Measurements from ENCODE around the gene SKIDA1.

The SKIDA1 gene

DNA sequence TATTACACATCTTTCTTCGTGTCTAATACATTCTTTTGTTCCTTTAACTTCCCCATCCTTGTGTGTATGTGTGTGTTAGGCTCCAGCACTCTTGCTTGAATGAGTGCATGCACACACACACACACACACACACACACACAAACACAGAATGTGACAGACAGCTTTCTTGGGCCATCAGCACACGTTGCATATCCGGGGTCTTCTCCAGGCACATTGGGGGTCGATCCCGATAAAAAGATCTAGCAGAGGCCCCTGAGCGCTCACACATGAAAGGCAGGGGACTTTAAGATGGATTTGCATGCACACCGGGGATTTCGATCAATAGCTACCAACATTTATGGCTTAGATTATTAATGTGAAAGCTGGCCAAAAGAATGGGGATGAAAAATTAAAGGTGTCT is 4.5 kb downstream of the SKIDA1 start:
- no peaks in the 10 kb centered on the region for H3K36me3 ChIP-seq
- H3K4me1 ChIP-seq: peaks cover 13% of the 10 kb centered on the region
- no peak for DNase-seq
- H3K9me3 ChIP-seq: no peaks in the 10 kb centered on the region
- H3K4me3 ChIP-seq (ENCODE audit: low read depth, low read length): no peak overlapping the region; the same call in 1 of the 2 replicates
- TF ChIP-seq, protein P1, sequence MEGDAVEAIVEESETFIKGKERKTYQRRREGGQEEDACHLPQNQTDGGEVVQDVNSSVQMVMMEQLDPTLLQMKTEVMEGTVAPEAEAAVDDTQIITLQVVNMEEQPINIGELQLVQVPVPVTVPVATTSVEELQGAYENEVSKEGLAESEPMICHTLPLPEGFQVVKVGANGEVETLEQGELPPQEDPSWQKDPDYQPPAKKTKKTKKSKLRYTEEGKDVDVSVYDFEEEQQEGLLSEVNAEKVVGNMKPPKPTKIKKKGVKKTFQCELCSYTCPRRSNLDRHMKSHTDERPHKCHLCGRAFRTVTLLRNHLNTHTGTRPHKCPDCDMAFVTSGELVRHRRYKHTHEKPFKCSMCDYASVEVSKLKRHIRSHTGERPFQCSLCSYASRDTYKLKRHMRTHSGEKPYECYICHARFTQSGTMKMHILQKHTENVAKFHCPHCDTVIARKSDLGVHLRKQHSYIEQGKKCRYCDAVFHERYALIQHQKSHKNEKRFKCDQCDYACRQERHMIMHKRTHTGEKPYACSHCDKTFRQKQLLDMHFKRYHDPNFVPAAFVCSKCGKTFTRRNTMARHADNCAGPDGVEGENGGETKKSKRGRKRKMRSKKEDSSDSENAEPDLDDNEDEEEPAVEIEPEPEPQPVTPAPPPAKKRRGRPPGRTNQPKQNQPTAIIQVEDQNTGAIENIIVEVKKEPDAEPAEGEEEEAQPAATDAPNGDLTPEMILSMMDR (IDR thresholded peaks at IDR 0.05; ENCODE audit: low read depth, low read length): no peak
- H3K27me3 ChIP-seq: no peaks in the 10 kb centered on the region

DNA sequence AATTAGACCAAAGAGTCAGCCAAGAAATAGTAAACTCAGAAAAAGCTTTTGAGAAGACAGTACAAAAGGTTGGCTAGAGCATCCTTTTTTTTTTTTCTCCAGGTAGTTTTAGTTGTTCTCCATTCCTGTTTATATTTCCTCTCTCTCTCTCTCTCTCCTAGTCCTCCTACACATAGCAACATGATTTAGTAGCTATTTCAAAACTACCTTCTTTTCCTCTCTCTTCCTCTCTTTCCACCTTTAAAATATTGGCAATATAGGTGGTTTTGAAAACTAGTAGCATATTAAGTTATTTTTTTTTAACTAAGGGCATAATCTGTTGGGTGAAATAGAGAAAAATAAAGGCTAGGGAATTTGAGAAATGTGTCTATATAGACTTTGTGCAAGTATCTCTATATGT is 5.0 kb downstream of the SKIDA1 start:
- Histone ChIP-seq H3K4me3 (ENCODE audit: low read depth, low read length) (peak overlapping the region; percentile 81), H3K27me3 (no peaks in the 10 kb centered on the region), H3K4me1 (peaks cover 15% of the 10 kb centered on the region), H3K9me3 (no peaks in the 10 kb centered on the region), H3K36me3 (no peaks in the 10 kb centered on the region)
- DNase-seq: no peak
- TF ChIP-seq, protein P1 (IDR thresholded peaks at IDR 0.05; ENCODE audit: low read depth, low read length): no peak

DNA sequence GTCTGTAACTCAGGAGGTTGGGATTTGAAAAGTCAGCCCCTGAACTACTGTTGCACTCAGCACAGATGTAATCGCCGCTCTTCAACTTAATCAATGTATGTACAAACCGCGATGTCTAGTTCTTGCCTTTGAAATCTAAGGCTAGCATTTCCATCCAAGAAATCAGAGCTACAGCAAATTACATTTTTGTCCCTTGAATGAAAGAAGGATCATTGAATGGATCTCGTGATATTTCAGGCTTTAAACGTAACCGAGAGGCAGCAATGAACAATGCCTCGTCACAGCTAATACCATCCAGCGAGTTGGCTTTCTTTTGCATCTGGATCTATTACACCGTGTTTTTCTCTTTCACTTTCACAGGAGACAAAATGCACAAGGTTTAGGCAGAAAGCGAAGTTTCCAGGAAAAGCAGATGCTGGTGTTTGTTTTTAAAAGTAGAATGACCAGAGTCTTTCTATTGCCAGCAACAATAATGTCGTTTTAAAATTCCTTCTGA is 5.5 kb downstream of the SKIDA1 start:
- peaks cover 18% of the 10 kb centered on the region for H3K4me1 ChIP-seq
- no peaks in the 10 kb centered on the region for H3K27me3 ChIP-seq
- peak overlapping the region; percentile 81 for H3K4me3 ChIP-seq (ENCODE audit: low read depth, low read length)
- TF ChIP-seq, protein P1 (IDR thresholded peaks at IDR 0.05; ENCODE audit: low read depth, low read length): no peak
- DNase-seq: no peak
- H3K9me3 ChIP-seq: no peaks in the 10 kb centered on the region
- no peaks in the 10 kb centered on the region for H3K36me3 ChIP-seq

DNA sequence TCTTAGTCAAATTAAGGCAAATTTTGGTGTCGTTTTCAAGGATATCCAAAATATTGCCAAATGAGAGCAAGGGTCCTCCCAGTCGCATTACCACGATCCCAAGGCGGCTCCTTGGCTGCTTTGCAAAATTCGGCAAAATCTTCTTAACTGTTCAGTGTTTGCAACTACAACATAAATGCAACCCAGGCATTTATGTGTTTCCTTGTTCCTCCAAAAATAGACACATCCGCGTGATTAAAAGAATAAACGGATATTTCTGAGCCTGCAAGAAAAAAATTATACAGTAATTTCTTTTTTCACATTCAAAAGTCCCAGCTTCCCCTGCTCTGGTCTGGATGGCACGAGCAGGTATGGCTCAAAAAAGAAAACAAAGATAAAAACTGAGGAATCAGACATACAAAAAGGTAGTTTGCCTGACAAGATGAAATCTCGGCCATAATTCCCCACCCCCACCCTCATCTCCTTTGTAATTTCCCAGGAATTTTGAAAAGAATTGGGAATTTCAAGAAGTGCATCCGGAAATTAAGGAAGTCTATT is 6.0 kb downstream of the SKIDA1 start:
- TF ChIP-seq, protein P1 (IDR thresholded peaks at IDR 0.05; ENCODE audit: low read depth, low read length): no peak
- Histone ChIP-seq H3K27me3 (no peaks in the 10 kb centered on the region), H3K36me3 (no peaks in the 10 kb centered on the region), H3K4me1 (peaks cover 18% of the 10 kb centered on the region), H3K4me3 (ENCODE audit: low read depth, low read length) (peak overlapping the region; percentile 81), H3K9me3 (no peaks in the 10 kb centered on the region)
- no peak for DNase-seq

DNA sequence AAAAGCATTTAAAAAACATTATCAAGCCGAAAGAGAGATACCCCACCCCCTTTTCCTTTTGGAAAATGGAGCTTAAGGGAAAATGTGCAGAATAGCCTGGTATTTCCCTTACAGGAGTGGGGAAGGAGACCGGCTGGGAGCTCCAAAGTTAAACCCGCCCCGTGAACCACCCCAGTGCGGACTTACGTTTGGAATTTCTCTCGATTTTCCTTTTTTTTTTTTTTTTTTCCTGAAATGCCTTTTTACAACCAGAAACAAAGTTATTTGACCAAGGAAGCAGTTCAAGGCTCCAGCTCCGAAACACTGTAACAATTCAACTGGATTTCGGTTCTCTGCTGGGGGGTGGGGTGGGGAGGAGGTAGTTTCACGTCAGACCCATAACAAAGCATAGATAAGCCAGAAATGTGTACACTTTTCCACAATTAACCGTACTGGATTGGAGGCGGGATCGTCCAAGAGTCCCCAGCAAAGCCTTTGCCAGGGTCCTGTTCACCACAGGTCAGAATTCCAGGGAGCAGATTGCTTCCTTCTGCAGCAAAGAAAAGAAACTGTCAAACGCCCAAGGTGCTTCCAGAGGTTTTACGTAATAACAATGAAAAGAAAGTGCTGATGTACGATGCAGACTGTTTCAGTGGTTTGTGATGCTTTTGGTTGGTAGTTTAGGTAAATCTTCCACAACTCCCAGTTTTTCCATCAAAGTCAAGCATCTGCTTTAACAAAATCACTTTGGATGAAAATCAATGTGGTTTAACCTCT is 6.7 kb downstream of the SKIDA1 start:
- Histone ChIP-seq H3K27me3 (no peaks in the 10 kb centered on the region), H3K9me3 (no peaks in the 10 kb centered on the region), H3K4me3 (ENCODE audit: low read depth, low read length) (peak overlapping the region; percentile 81), H3K4me1 (peaks cover 18% of the 10 kb centered on the region), H3K36me3 (no peaks in the 10 kb centered on the region)
- TF ChIP-seq, protein P1 (IDR thresholded peaks at IDR 0.05; ENCODE audit: low read depth, low read length): no peak
- DNase-seq: no peak

DNA sequence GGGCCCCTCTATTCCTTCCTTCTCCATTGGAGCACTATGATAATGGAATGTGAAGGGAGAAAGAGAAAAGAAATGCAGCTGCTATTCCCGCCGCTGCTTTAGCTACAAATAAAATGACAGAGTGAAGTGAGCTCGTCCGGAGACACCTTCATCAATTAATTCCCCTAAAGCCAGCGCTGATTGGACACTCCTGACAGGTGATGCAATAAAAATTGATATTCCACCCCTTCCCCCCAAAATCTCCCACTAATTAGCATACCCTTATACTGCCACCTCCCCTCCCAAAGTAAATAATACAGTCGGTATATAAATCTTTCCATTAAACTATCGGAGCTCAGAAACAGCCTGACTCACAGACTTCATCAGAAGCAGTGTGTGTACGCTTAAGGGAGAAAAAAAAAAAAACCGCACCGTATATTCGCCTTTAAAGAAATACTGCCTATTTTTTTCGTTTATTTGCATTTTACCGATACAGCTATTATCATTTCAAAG is 7.3 kb downstream of the SKIDA1 start:
- Histone ChIP-seq H3K36me3 (no peaks in the 10 kb centered on the region), H3K4me1 (peaks cover 14% of the 10 kb centered on the region), H3K4me3 (ENCODE audit: low read depth, low read length) (peak overlapping the region; percentile 81), H3K9me3 (no peaks in the 10 kb centered on the region), H3K27me3 (no peaks in the 10 kb centered on the region)
- TF ChIP-seq, protein P1 (IDR thresholded peaks at IDR 0.05; ENCODE audit: low read depth, low read length): no peak
- DNase-seq: no peak
